GM18520 (cell line): Measurements from ENCODE around the gene TERB2.
"Not testable (repeated sequence)": the region's sequence is repeated elsewhere in the genome, so short reads cannot be mapped to it uniquely, and the experiment has no call there.

Experiments
- ATAC-seq: cut with Tn5 transposase; IDR thresholded peaks from one replicate; pipeline ENCODE4 v1.9.1; 2021; ENCODE audit not compliant: unreplicated experiment

Gene TERB2, protein sequence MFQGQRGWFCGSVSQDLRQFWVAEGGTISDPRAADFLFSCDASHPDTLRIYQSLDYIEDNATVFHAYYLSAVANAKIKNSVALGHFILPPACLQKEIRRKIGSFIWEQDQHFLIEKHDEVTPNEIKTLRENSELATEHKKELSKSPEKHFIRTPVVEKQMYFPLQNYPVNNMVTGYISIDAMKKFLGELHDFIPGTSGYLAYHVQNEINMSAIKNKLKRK

DNA sequence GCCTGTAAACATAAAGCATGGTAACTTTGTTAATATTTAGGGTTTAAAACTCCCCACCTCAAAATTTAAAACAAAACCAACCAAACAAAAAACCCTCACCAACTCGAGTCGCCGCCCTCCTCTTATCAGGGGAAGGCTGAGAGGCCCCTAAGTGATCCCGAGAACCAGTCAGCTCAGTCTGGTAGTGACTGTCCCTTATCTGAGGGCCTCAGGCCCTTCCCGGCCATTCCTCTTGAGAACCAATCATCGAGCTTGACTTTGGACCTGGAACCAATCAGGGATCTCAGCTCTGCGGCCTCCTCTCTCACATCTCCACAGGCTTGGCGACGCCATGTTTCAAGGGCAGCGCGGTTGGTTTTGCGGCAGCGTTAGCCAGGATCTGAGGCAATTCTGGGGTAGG lies at the start of gene TERB2:
TERB2 (plus strand) TSS at position 300 of the 400 bp plus-strand sequence; CDS start at position 332, 32 bp downstream.
- no peak for ATAC-seq

DNA sequence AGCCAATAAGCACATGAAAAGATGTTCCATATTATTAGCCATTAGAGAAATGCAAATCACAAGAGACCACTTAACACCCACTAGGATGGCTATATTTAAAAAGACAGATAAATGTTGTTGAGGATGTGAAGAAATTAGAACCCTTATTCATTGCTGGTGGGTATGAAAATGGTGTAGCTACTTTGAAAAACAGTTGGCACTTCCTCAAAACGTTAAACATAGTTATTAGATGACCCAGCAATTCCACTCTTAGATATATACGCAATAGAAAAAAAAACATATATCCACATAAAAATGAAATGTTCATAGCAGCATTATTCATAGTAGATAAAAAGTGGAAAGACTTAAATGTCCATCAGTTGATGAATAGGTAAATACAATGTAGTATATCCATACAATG lies 47.1 kb upstream of the TERB2 start:
- no peak for ATAC-seq

DNA sequence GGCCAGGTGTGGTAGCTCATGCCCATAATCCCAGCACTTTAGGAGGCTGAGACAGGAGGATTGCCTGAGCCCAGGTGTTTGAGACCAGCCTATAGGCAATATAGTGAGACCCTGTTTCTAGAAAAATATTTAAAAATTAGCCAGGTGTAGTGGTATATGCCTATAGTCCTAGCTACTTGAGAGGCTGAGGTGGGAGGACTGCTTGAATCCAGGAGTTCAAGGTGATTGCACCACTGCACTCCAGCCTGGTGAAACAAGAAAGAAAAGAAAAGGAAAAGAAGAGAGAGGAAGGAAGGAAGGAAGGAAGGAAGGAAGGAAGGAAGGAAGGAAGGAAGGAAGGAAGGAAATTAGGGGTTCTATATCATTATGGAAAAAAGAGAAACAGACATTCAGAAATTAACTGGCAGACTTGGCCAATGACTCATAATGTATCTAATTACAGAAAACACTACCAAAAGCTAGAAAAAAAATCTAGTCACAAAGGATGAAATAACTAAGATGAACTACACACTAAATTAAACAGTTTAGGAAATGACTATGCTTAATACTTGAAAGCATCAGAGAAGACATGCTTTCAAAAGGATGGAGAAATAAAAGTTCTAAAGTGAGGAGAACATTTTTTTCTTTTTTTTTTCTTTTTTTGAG lies 45.4 kb upstream of the TERB2 start:
- ATAC-seq: no peak

DNA sequence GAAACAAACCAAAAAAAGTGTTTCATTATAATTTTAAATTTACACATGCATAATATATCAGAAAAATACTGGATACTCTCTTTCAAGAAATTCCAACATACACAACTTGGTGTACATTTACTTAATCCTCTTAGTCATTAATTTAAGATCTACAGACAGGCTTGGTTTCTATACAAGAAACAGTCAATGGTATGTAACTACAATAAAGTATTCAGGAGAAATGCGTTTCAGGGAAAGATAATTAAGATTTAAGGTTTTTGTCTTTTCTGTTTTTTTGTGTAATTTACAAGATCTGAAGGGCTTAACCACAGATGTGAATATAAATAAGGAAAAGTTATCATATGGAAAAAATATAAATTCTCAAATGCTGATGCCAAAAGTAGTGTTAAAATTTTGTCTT lies 44.3 kb upstream of the TERB2 start:
- not testable (repeated sequence) for ATAC-seq

DNA sequence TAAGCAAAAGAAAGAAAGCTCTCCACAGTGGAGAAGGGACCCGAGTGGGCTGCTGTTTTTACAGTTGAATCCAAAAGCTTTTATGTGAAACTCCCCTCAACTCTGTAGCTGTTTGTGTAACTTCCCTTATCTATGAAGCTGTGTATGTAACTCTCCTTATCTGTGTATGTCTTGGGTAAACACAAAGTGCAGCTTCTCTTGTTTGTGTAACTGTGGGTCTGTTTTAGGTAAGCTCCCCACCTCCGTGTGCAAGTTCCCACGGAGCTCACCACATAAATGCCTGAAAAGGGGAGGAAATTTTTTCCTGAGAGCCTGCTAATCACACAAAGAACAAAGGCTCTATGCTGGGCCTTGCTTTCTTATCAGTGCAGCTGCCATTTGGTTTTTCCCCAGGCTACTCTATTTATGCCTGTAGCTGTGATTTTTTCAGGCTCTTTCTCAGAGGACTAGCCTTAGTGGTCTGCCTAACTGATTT lies 43.5 kb upstream of the TERB2 start:
- not testable (repeated sequence) for ATAC-seq

DNA sequence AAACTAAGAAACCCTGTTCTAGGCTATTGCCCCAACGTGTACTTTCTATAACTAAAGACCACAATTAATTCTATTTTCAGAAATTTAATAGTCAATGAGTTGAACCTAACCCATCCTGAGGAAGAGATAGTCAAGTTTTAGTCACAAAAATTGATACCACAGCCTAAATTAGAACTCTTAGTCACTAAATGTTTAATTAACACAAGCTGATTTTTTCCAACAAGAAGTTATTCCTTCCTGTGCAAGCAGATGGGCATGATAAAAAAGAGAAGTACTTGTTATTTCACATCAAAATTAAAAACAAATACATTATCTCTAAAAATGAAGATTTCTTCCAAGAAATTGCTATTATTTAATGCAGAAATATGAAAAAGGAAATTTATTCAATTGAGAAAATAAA lies 38.4 kb upstream of the TERB2 start:
- ATAC-seq: no peak

DNA sequence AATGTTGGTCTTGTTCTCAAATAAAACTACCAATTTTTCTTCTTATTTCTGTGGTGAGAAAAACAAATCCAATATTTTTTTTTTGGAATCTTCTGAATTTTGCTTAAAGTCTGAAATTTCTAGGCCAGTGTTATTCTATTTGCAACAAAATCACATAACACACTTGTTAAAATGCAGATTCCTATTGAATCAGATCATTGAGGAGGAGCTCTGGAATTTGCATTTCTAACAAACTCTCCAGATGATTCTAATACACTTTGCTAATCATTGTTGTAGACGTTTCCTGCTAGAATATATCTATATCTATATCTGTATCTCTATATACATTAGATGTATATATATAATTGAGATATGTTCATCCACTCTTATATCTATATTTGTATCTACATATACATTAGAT lies 27.8 kb upstream of the TERB2 start:
- not testable (repeated sequence) for ATAC-seq

DNA sequence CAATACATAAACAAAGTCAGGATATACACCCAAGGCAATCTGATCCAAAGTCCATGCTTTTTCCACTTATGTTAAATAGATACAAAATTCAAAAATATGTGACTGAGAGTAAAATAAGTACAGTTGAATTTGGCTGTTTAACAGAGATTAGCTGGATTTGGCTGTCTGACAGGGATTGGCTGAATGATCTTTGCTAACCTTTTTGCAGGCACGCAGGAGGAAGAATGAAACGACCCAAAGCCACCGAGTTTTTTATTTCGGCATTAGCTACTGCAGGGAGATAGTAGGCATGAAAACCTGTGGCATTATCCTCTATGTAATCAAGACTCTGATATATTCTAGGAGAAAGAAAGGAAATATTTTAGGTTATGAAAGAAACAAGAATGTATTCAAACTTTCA lies 26.2 kb upstream of the TERB2 start:
- ATAC-seq: not testable (repeated sequence)

DNA sequence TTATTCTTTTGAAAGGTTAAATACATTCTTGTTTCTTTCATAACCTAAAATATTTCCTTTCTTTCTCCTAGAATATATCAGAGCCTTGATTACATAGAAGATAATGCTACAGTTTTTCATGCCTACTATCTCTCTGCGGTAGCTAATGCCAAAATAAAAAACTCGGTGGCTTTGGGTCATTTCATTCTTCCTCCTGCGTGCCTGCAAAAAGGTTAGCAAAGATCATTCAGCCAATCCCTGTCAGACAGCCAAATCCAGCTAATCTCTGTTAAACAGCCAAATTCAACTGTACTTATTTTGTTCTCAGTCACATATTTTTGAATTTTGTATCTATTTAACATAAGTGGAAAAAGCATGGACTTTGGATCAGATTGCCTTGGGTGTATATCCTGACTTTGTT lies 1.8 kb downstream of the TERB2 start:
- ATAC-seq: not testable (repeated sequence)

DNA sequence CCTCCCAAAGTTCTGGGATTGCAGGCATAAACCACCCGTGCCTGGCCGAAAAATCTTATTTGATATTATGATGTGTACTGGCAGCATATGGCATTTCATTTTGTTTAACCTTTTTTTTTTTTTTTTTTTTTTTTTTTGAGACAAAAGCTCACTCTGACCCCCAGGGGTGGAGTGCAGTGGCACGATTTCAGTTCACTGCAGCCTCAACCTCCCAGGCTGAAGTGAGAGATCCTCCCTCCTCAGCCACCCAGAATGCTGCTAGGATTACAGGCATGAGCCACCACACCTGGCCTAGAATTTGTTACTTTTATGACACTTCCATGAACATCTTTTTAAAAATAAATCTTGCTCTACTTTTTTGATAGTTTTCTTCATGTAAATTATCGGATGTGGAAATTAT lies 12.0 kb downstream of the TERB2 start:
- ATAC-seq: no peak

DNA sequence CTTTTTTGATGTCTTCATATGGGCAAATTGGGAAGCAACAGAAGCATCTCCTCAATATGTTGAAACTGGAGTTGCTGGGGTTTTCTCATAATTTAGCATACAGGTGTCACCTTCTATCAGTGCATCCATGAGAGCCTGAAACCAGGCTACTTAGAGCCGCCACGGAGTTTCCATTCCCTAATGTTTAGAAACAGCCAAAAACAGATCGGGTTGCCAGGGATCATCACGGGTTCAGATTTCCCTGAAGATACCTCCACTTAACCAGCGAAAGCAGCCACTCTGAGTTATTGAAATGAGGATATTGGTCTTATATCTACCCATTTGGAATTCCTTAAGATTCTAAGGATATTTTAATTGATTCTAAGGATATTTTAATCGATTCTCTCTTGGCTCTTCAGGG lies 14.5 kb downstream of the TERB2 start:
- no peak for ATAC-seq

DNA sequence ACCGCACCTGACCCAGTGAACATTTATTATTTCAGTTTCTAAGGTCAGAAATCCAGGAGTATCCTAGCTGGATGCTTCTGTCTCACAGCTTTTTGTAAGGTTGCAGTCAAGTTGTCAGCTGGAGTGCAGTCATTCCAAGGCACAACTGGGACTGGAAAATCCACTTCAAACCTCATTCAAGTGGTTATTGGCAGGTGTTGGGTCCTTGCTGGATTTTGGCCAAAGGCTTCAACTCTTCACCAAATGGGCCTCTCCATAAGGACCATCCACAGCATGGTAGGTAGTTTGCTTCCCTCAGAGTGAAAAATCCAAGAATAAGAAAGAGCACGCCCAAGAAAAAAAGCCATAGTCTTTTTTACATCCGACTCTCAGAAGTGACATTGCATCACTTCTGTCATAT lies 19.7 kb downstream of the TERB2 start:
- ATAC-seq: not testable (repeated sequence)

DNA sequence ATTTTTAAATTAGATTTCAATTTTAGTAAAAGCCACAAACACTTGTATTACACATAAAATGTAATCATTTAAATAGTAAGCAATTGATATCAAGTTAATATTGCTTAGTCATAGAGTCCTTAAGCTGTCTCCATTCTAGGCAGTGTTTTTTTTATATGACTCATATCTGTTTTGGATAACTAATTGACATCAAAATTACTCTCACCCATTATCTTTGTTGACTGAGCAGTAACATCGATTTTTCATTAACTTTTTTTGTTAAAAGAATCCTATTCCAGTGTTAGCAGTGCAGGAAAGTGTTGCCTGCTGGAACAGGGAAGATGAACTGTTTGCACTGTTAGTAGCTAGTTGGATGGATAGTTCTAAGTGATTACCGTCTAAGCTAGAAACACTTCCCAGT lies 21.3 kb downstream of the TERB2 start:
- not testable (repeated sequence) for ATAC-seq

DNA sequence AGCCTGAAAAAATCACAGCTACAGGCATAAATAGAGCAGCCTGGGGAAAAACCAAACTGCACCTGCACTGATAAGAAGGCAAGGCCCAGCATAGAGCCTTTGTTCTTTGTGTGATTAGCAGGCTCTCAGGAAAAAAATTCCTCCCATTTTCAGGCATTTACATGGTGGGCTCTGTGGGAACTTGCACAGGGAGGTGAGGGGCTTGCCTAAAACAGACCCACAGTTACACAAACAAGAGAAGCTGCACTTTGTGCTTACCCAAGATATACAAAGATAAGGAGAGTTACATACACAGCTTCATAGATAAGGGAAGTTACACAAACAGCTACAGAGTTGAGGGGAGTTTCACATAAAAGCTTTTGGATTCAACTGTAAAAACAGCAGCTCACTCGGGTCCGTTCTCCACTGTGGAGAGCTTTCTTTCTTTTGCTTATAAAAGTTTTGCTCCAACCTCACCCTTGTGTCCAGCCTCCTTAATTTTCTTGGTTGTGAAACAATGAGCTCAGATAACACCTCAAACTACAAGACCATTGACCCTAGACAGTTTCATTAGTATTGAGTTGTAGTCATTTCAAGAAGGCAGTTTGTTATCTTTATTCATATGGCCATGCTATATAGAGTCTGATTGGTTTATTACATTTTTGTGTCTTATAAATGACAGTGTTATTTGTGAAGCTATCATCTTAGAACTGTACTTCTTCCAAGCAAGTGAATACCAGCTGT lies 23.3 kb downstream of the TERB2 start:
- ATAC-seq: not testable (repeated sequence)

DNA sequence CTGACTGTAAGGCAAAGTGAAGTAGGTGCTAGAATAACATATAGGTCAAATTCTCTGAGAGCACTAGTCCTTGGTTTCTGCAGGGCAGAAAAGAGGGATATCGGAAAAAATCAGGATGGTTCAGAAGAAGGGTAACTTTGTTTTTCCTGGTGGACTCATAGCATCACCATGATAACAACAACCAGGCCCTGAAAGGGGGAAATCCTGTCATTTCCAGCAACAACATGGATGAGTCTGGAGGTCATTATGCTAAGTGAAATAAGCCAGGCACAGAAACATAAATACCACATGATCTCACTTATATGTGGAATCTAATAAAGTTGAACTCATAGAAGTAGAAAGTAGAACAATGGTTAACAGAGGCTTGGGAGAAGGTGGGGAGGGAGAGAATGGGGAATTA lies 27.7 kb downstream of the TERB2 start:
- ATAC-seq: not testable (repeated sequence)

DNA sequence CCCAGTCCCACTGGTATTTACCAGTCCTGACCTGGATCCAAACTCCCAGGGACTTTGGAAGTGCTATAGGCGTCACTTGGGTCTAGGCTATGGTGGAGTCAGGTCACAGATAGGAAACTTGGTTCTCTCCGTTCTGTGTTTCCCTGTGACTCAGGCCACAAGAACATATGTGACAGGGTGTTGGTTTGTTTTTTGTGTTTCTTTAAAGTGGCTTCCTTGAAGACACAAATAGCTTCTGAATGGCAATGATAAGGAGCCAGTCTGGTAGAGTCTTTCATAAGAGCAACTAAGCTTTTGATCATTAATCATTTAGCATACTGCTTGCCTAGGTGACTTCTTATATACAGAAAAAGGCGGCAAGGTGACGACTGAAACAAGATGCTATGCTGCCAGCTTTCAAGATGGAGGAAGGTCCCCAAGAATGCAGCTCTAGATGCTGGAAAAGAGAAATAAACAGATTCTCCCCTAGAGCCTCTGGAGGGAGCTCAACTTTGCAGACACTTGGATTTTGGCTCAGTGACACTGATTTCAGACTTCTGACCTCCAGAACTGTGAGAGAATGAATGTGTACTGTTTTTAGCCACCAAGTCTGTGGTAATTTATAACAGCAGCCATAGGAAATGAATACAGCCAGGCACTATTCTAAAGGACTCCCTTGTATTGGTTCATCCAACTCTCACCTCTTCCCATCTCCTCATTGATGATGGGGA lies 30.0 kb downstream of the TERB2 start:
- ATAC-seq: not testable (repeated sequence)

DNA sequence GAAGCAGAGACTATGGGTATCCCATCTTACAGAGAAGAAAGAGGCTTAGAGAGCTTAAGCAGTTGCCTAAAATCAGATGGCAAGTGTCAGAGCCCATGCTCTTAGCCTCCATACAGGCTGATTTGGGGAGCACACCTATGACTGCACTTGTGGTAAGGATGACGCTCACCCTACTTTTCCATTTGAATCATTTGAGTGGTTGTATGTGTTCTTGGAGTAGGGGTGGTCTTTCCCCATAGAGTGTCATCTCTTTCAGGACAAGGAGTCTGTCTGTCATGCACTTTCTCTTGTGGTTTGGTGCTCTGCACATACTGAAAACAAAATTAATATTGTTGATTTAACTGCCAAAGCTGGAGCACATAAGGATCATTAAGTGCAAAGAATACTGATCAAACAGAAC lies 31.2 kb downstream of the TERB2 start:
- not testable (repeated sequence) for ATAC-seq

DNA sequence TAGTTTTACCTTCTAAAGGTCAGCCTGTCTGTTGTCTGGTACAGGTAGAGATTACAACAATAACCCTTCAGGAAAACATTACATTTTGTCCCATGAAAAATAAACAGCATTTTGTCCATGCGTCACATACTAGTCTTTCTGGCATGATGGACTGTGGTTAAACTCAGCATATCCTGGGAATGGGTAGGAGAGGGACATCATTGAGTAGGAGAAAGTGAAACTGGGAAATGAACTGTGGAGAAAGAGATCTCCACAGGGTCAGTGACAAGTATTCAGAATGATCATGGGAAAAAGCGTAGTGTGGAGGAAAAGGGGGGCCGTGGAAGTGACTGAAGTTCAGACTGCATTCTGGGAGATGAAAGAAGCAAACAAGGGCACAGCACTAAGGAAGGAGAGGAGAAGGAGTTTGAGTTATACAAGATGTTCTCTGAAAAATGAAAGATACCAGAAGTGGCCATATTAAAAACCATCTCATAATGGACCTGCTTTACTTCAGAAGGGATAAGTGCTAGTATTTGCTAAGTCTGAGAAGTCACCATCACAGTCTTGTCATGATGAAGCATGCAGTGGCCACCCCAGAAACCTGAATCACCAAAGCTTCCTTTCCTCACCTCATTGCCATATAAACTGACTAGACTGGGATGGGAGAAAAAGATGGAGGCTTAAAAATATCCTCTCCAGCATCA lies 31.8 kb downstream of the TERB2 start:
- ATAC-seq: not testable (repeated sequence)

DNA sequence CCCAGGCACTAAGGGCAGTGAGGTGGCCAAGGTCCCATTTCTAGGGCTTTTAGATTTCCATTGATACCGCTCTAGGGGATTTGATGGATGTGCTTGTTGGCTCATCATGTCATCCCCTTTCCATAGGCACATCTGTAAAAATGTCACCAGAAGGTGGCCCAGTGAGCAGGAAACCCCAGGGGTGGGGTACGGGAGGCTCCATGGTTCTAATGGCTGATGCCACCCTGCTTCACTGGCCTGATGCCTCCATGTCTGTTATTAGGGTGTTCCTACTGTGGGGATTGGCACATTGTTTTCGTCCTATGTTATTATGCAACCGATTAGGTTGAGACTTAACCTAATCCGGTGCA lies 32.4 kb downstream of the TERB2 start:
- not testable (repeated sequence) for ATAC-seq

DNA sequence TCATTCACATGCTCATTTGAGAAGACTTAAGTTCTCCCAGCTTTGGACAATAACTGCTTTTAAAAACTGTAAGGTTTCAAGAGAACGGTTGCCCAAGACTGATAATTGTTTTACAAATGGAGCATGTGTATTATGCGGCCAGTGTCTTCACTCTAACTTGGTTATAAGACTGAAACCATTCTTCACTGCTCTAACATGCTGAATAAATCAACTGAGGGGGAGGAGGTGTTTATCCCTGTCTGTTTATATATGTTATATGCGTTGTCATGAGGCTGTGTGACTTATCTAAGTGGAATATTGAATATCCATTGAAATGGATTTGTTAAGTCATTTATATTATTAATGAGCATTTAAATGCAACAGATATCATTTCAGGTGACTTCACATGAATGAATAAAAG lies 41.1 kb downstream of the TERB2 start:
- not testable (repeated sequence) for ATAC-seq

DNA sequence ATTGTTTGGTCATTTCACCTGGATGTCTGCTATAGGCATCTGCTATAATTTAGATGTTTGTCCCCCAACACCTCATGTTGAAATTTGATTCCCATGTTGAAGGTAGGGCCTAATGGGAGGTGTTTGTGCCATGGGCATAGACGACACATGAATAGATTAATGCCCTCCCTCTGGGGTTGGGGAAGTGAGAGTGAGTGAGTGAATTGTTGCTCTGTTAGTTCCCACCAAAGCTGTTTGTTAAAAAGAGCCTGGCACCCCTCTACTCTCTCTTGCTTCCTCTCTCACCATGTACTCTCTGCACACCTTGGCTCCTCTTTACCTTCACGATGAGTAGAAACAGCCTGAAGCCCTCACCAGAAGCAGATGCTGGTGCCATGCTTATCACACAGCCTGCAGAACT lies 42.6 kb downstream of the TERB2 start:
- ATAC-seq: no peak
